ENCODE results near the gene ANKS1B.
A peak's percentile ranks its signal among the peaks of the same experiment; 100 is the strongest.

Gene ANKS1B

DNA sequence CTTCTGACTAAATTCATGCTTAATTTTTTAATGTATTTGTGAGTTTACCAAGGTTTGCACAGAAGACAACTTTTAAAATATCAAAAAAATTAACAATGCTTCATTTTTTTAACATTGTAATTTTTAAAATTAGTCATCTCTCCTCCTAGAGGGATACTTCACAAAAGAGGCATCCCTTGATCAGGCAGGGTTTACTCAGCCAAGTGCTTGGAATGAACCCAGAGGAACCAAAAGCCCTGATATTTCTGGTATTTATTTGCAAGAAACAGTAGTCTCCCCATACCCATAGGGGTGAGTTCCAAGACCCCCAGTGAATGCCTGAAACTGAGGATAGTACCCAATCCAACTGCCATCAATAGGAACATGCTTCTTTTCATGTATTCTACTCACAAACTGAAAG is 284.7 kb downstream of the ANKS1B start:
- H3K4me3 ChIP-seq (ENCODE audit: low read depth, low read length) = no peak overlapping the region
- TF ChIP-seq, protein P1, sequence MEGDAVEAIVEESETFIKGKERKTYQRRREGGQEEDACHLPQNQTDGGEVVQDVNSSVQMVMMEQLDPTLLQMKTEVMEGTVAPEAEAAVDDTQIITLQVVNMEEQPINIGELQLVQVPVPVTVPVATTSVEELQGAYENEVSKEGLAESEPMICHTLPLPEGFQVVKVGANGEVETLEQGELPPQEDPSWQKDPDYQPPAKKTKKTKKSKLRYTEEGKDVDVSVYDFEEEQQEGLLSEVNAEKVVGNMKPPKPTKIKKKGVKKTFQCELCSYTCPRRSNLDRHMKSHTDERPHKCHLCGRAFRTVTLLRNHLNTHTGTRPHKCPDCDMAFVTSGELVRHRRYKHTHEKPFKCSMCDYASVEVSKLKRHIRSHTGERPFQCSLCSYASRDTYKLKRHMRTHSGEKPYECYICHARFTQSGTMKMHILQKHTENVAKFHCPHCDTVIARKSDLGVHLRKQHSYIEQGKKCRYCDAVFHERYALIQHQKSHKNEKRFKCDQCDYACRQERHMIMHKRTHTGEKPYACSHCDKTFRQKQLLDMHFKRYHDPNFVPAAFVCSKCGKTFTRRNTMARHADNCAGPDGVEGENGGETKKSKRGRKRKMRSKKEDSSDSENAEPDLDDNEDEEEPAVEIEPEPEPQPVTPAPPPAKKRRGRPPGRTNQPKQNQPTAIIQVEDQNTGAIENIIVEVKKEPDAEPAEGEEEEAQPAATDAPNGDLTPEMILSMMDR (IDR thresholded peaks at IDR 0.05; ENCODE audit: insufficient read depth, low read depth, low read length, missing control alignments) = no peak
- DNase-seq (ENCODE audit: low read depth) = no peak

DNA sequence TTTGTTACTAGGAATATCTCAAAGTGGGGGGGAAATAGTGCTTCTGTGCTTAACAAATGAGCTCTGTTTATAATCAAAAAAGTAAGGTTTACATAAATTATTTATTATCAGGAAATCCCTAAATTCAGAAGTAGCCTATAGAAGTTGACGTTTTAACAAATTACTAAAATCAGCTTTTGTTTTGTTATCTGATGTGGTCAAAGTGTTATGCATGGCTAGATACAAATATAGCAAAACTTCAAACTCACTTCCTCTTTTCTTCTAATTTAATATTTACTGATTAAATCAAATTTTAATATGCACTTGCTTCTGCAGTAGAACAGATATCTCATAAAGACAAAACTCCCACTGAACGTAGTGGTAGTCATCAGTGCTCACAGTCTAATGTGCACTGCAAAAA is 289.7 kb downstream of the ANKS1B start:
- no peak overlapping the region for H3K4me3 ChIP-seq (ENCODE audit: low read depth, low read length)
- no peak for DNase-seq (ENCODE audit: low read depth)
- TF ChIP-seq, protein P1 (IDR thresholded peaks at IDR 0.05; ENCODE audit: insufficient read depth, low read depth, low read length, missing control alignments) = no peak

DNA sequence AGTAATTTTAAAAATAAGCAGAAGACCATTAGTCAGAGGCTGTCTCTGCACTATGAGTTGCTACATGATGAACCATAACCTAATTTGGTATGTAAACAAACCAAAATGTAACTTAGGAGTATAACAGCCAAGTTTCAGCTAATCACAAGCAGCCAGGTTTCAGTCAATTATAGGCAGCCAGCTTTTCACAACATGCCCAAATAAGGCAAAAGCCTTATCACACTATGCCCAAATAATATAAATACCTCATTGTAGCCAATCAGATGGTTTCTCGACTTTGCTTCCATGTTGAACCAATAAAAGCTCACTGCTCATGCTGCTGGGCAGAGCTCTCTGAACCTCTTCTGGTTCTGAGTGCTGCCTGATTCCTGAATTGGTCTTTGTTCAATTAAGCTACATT is 298.6 kb downstream of the ANKS1B start:
- no peak for DNase-seq (ENCODE audit: low read depth)

DNA sequence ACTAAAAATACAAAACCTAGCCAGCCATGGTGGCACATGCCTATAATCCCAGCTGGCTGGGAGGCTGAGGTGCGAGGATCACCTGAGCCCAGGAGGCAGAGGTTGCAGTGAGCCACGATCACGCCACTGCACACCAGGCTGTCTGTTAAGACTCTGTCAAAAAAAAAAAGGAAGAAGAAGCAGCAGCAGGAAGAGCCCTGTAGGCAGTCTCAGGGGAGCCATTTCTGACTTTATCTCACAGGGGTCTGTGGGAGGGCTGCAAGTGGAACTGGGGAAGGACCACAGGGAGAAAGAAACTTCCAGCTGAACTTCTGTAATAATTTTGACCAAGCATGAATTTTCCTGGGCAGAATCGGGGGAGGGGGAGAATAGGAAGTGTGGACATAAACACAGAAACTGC is 304.5 kb downstream of the ANKS1B start:
- H3K4me3 ChIP-seq (ENCODE audit: low read depth, low read length) = no peak overlapping the region
- TF ChIP-seq, protein P1 (IDR thresholded peaks at IDR 0.05; ENCODE audit: insufficient read depth, low read depth, low read length, missing control alignments) = no peak
- DNase-seq (ENCODE audit: low read depth) = no peak

More for the DNA sequence above, 298.6 kb downstream of the ANKS1B start:
- no peak overlapping the region for H3K4me3 ChIP-seq (ENCODE audit: low read depth, low read length)
- TF ChIP-seq, protein P1 (IDR thresholded peaks at IDR 0.05; ENCODE audit: insufficient read depth, low read depth, low read length, missing control alignments) = no peak

GRCh38 chr12:99670635-99671034 is 314.1 kb downstream of the ANKS1B start:
- no peak overlapping the region for H3K4me3 ChIP-seq (ENCODE audit: low read depth, low read length)
- DNase-seq (ENCODE audit: low read depth) = no peak
- TF ChIP-seq, protein P1 (IDR thresholded peaks at IDR 0.05; ENCODE audit: insufficient read depth, low read depth, low read length, missing control alignments) = no peak

DNA sequence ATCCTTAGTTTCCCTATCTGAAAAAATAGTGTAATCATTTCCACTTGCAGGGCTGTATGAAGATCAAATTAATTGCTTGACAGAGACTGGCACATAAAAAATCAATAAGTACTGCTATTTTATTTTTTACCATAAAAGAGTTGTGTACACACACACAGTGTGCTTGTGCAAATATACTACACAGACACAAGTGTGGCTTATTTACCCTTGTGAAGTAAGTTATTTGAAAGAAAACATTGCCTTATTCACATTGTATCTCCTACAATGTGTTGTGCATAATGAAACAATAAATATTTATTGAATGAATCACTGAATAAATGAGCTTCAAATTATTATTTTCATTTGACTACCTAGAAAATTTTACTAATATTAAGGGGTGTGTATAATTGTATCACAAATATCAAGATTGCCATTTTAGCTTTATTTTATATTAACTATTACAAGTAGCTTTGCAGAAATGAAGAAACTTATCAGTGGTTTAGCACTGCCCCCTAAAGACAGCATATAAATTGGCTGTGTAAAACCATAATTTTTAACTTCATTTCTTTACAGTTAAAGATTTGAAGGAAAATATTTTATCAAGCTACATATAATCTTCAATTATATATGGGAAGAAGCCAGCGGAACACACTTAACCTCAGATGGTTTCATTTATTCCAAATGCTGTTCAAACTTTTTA is 325.9 kb downstream of the ANKS1B start:
- TF ChIP-seq, protein P1 (IDR thresholded peaks at IDR 0.05; ENCODE audit: insufficient read depth, low read depth, low read length, missing control alignments) = peak; percentile 8
- no peak overlapping the region for H3K4me3 ChIP-seq (ENCODE audit: low read depth, low read length)
- DNase-seq (ENCODE audit: low read depth) = peak; percentile 10

GRCh38 chr12:99649551-99649950 is 335.2 kb downstream of the ANKS1B start:
- TF ChIP-seq, protein P1 (IDR thresholded peaks at IDR 0.05; ENCODE audit: insufficient read depth, low read depth, low read length, missing control alignments) = no peak
- no peak for DNase-seq (ENCODE audit: low read depth)
- H3K4me3 ChIP-seq (ENCODE audit: low read depth, low read length) = no peak overlapping the region

All from GM12865 (cell line).